SU-DHL-6 (cell line): ENCODE results near the gene TSPYL1.
A peak's percentile ranks its signal among the peaks of the same experiment; 100 is the strongest.

Source experiments
- H2AFZ ChIP-seq: fragments of 200-600 bp; sonication (generic); 2 replicates; pipeline ENCODE4 v1.6.1; 2014; ENCODE audit warnings: low read depth, mild to moderate bottlenecking, moderate library complexity, mixed read lengths, antibody characterized with exemption, low read length; ENCODE audit not compliant: severe bottlenecking
- H3F3A ChIP-seq: fragments of 200-600 bp; shearing (Covaris generic); 2 replicates; pipeline ENCODE4 v1.6.0; 2016; ENCODE audit warnings: antibody characterized with exemption, mild to moderate bottlenecking; ENCODE audit not compliant: insufficient read depth
- H3K27ac ChIP-seq: fragments of 200-600 bp; sonication (generic); 2 replicates; pipeline ENCODE4 v1.5.1; 2016; ENCODE audit warnings: low read depth, mild to moderate bottlenecking, low read length, moderate library complexity, mixed read lengths
- H3K27me3 ChIP-seq: fragments of 200-600 bp; sonication (generic), shearing (Covaris generic); 2 replicates; pipeline ENCODE4 v1.6.0; 2014; ENCODE audit warnings: mild to moderate bottlenecking, low read length
- H3K36me3 ChIP-seq: fragments of 200-600 bp; sonication (generic); 2 replicates; pipeline ENCODE4 v1.6.1; 2014; ENCODE audit warnings: mild to moderate bottlenecking, low read length, mixed read lengths
- H3K4me2 ChIP-seq: fragments of 300-600, 200-600 bp; shearing (Covaris generic), sonication (generic); 2 replicates; pipeline ENCODE4 v1.6.0; 2014; ENCODE audit warnings: low read length, low read depth, mild to moderate bottlenecking; ENCODE audit not compliant: poor library complexity, severe bottlenecking
- H3K4me3 ChIP-seq: fragments of 200-600 bp; sonication (generic); 2 replicates; pipeline ENCODE4 v1.5.1; 2014; ENCODE audit warnings: antibody characterized with exemption, low read length, mild to moderate bottlenecking, mixed read lengths; ENCODE audit not compliant: insufficient read depth, poor library complexity, severe bottlenecking
- H3K79me2 ChIP-seq: fragments of 200-600 bp; sonication (generic); 2 replicates; pipeline ENCODE4 v1.6.1; 2014; ENCODE audit warnings: mild to moderate bottlenecking, low read length, moderate library complexity; ENCODE audit not compliant: insufficient read depth
- H3K9ac ChIP-seq: fragments of 200-600 bp; sonication (generic); 2 replicates; pipeline ENCODE4 v1.7.0; 2014; ENCODE audit warnings: mild to moderate bottlenecking, low read length
- H3K9me2 ChIP-seq: fragments of 200-600 bp; sonication (generic); replicated peaks from 2 replicates; pipeline ENCODE4 v1.6.1; 2014; ENCODE audit warnings: low read length; ENCODE audit not compliant: insufficient read depth
- H3K9me3 ChIP-seq: fragments of 200-600 bp; sonication (generic); 2 replicates; pipeline ENCODE4 v1.6.1; 2014; ENCODE audit warnings: low read length, mixed read lengths; ENCODE audit not compliant: insufficient read depth
- H4K20me1 ChIP-seq: fragments of 200-600 bp; sonication (generic); 2 replicates; pipeline ENCODE4 v1.6.1; 2014; ENCODE audit warnings: low read depth, mild to moderate bottlenecking, antibody characterized with exemption, low read length, moderate library complexity, mixed read lengths
- EZH2phosphoT487 ChIP-seq: fragments of 200-600 bp; sonication (generic), shearing (Covaris generic); conservative IDR thresholded peaks from 2 replicates; pipeline ENCODE4 v1.6.1; 2018; ENCODE audit warnings: mild to moderate bottlenecking, antibody characterized with exemption, low read length, moderate library complexity, mixed read lengths
- TF ChIP-seq, protein P1 (sequence below): fragments of 200-600 bp; sonication (generic); IDR thresholded peaks from one replicate; pipeline ENCODE4 v1.5.1; 2017; ENCODE audit warnings: antibody characterized with exemption, mild to moderate bottlenecking, low read length, moderate library complexity; ENCODE audit not compliant: insufficient read depth, poor library complexity, severe bottlenecking

TSPYL1 gene

DNA sequence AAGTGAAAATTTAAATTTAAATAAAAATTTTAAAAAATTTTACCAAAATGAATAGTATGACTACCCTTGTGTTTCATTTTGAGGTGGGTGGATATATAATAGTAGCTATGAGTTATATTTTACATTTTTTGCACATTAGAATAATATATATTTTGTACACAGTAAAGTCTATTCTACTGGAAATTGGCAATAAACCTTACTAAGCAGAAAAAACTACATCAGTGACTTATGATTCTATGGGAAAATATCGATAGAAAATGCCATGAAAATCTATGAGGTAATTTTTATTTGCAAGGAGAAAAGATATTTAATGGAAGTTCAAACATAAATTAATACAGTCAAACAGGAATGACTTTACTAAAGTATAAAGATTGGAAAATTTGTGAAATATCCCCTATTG lies 23.0 kb downstream of the TSPYL1 start:
- H3K4me2 ChIP-seq, result no peak overlapping the region
- H3K9me3 ChIP-seq, result no peaks in the 10 kb centered on the region
- H3K9me2 ChIP-seq, result no peaks in the 10 kb centered on the region
- no peaks in the 10 kb centered on the region for H3K79me2 ChIP-seq
- no peaks in the 10 kb centered on the region for H4K20me1 ChIP-seq
- H3K9ac ChIP-seq, result no peak overlapping the region
- H2AFZ ChIP-seq, result no peak overlapping the region
- no peaks in the 10 kb centered on the region for H3K36me3 ChIP-seq
- no peaks in the 10 kb centered on the region for H3K27me3 ChIP-seq
- no peak for TF ChIP-seq EZH2phosphoT487
- TF ChIP-seq, protein P1, sequence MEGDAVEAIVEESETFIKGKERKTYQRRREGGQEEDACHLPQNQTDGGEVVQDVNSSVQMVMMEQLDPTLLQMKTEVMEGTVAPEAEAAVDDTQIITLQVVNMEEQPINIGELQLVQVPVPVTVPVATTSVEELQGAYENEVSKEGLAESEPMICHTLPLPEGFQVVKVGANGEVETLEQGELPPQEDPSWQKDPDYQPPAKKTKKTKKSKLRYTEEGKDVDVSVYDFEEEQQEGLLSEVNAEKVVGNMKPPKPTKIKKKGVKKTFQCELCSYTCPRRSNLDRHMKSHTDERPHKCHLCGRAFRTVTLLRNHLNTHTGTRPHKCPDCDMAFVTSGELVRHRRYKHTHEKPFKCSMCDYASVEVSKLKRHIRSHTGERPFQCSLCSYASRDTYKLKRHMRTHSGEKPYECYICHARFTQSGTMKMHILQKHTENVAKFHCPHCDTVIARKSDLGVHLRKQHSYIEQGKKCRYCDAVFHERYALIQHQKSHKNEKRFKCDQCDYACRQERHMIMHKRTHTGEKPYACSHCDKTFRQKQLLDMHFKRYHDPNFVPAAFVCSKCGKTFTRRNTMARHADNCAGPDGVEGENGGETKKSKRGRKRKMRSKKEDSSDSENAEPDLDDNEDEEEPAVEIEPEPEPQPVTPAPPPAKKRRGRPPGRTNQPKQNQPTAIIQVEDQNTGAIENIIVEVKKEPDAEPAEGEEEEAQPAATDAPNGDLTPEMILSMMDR, result no peak
- H3F3A ChIP-seq, result no peaks in the 10 kb centered on the region
- H3K4me3 ChIP-seq, result no peak overlapping the region
- no peak overlapping the region for H3K27ac ChIP-seq

DNA sequence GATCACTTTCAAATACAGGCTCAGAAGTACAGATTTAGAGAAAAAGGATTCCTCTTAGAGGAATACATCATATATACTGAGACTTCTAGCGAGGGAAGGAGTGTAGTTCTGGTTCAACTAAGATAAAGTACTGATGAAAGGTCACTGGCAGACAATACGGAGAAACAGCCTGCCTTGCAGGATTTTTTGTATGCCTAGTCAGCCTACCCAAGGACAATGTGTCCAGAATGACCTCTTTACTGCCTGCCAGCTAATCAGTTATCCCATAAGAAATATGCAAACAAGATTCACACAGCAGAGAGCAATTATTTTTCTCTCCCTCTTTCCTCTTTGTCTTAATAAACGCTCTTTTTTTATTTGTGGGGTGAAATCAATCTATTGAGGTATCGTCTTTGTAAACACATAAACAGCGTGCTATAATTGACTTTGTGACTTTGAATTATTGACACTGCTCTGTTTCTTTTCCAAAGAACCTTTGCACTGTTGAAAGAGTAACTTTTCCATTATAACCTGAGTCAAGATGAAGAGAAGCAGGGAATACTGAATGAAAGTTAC lies 24.4 kb downstream of the TSPYL1 start:
- peak overlapping the region; percentile 74 for H3K9ac ChIP-seq
- H3K4me3 ChIP-seq, result no peak overlapping the region

DNA sequence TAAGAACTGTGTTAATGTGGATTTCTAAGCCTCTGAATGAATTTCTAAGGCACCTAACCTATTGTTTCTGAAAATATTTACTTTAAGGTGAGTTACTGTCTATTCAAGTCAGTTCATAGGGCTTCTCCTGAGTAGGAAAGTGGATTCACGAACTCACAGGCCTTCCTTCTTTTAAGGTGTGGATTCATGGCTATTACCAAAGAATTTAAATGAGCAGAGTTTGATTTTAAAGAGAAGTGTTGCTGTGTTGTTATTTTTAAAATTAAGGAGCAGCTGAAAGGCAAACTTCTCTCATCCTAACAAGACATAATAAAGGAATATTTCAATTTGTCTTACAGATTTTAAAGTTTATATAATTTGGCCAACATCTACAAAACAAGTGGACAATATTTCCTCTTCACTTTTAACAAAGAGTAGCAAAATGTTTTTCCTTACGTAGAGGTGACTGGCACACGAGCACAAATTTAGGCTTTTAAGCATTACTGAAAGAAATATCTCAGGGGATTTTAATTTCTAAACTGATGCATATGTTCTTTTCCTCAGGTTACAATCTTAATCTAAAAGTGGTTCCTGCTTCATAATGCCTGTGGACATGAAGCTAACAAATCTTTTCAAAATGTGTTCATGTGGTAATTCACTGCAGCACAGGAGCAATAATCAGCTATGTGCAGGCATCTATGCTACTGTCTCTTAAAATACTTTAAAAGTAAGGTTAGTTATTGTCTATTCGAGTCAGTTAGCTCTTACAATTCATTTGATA lies 25.3 kb downstream of the TSPYL1 start:
- Histone ChIP-seq H3K9me2 (no peaks in the 10 kb centered on the region), H4K20me1 (no peaks in the 10 kb centered on the region), H3K27ac (no peak overlapping the region; the same call in 1 of the 2 replicates), H3K36me3 (no peaks in the 10 kb centered on the region), H3K4me3 (peak overlapping the region; percentile 68), H3K9me3 (no peaks in the 10 kb centered on the region), H3F3A (no peaks in the 10 kb centered on the region), H2AFZ (peak overlapping the region; percentile 91), H3K9ac (peak overlapping the region; percentile 74), H3K79me2 (no peaks in the 10 kb centered on the region), H3K27me3 (no peaks in the 10 kb centered on the region), H3K4me2 (peak overlapping the region; percentile 92)
- TF ChIP-seq EZH2phosphoT487, result no peak
- TF ChIP-seq, protein P1, result no peak

More for the DNA sequence above, 24.4 kb downstream of the TSPYL1 start:
- no peak overlapping the region for H3K27ac ChIP-seq
- no peaks in the 10 kb centered on the region for H3K9me2 ChIP-seq
- H3K36me3 ChIP-seq, result no peaks in the 10 kb centered on the region
- peak overlapping the region; percentile 92 for H3K4me2 ChIP-seq
- H2AFZ ChIP-seq, result no peak overlapping the region
- no peak for TF ChIP-seq EZH2phosphoT487
- TF ChIP-seq, protein P1, result no peak
- no peaks in the 10 kb centered on the region for H3K79me2 ChIP-seq
- H3K9me3 ChIP-seq, result no peaks in the 10 kb centered on the region
- H4K20me1 ChIP-seq, result no peaks in the 10 kb centered on the region
- no peaks in the 10 kb centered on the region for H3K27me3 ChIP-seq
- H3F3A ChIP-seq, result no peaks in the 10 kb centered on the region
